ENCODE results near the gene SLC9A8. TPM values are rescaled to one million over a fixed set of nuclear protein-coding genes. Genes with fewer than 3 reads are reported as not detected.

The SLC9A8 gene
- polyA plus RNA-seq, 4 donors: 3.5 to 11.8 (median 6.1) TPM

DNA sequence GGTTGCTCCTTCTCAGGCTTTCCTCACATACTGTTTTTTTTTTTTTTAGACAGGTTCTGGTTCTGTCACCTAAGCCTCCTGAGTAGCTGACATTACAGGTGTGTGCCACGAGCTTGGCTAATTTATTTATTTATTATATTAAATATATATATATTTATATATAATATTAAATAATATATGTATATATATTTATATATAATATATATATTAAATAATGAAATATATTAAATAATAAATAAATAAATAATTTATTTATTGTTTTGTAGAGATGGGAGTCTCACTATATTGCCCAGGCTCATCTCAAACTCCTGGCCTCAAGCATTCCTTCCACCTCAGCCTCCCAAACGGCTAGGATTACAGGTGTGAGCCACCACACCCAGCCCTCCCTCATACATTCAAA lies 28.3 kb upstream of the SLC9A8 start:
- Histone ChIP-seq H3K27ac (ENCODE audit: low read depth in 1 of 3, low read length in 2 of 3) (no peak overlapping the region), H3K4me1 (ENCODE audit: control insufficient read depth in 3 of 3, insufficient read depth in 2 of 3, low read depth in 1 of 3, low read length in 2 of 3) (no peaks in the 10 kb centered on the region), H3K27me3 (ENCODE audit: control insufficient read depth in 3 of 3, insufficient read depth in 3 of 3, low read length in 3 of 3) (no peaks in the 10 kb centered on the region), H3K36me3 (ENCODE audit: control insufficient read depth in 3 of 3, insufficient read depth in 2 of 3, low read depth in 1 of 3, low read length in 3 of 3) (no peaks in the 10 kb centered on the region), H3K9me3 (ENCODE audit: control insufficient read depth in 2 of 2, insufficient read depth in 1 of 2, low read depth in 1 of 2, low read length in 1 of 2) (no peaks in the 10 kb centered on the region), H3K4me3 (ENCODE audit: low read depth in 1 of 3, low read length in 3 of 3) (no peak overlapping the region)
- DNase-seq (no peak), FAIRE-seq (no peak)
- WGBS, 3 donors: 47 to 62% (median 50%) methylated on average over 2 of the region's 2 CpGs

DNA sequence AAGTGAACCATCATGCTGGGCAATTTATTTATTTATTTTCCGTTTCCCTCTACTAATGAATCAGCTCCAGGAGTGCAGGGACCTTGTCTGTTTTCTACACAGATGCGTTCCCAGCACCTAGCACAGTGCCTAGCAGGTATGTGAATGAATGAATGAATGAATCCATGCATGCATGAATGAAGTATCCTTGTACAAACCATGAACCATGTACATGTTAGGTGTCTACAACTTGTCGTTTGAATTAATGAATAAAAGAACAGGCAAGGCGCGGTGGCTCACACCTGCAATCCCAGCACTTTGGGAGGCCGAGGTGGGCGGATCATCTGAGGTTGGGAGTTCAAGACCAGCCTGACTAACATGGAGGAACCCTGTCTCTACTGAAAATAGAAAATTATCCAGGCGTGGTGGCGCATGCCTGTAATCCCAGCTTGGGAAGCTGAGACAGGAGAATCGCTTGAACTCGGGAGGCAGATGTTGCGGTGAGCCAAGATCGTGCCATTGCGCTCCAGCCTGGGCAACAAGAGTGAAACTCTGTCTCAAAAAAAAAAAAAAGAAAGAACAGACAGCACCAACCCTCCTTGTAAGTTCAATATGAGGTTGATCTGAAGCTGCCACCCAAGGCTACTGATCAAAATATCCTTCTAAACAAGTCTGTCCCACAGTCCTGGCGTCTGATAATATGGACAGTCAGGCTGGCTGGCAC lies 27.3 kb upstream of the SLC9A8 start:
- H3K27ac ChIP-seq (ENCODE audit: low read depth in 1 of 3, low read length in 2 of 3): peak overlapping the region in 1 of 3 donors; percentile 25

DNA sequence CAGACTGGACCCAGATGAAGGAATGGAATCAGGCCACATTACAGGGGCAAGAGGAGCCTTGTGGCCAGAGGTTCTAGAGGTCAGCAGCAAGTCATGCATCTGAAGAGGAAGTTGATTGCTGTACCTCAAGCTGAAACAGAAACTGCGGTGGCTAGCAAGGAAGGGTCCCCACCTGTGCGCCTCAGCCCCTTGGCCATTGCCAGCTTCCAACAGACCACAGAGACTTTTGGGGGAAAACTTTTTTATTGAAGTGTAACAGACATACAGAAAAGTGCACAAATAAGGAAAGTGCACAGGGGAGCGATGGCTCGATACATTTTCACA lies 26.8 kb upstream of the SLC9A8 start:
- FAIRE-seq (no peak), DNase-seq (no peak)
- Histone ChIP-seq H3K4me3 (ENCODE audit: low read depth in 1 of 3, low read length in 3 of 3) (no peak overlapping the region), H3K9me3 (ENCODE audit: control insufficient read depth in 2 of 2, insufficient read depth in 1 of 2, low read depth in 1 of 2, low read length in 1 of 2) (no peaks in the 10 kb centered on the region), H3K4me1 (ENCODE audit: control insufficient read depth in 3 of 3, insufficient read depth in 2 of 3, low read depth in 1 of 3, low read length in 2 of 3) (peaks cover 0 to 11% (median 3%) of the 10 kb centered on the region in 3 donors), H3K27me3 (ENCODE audit: control insufficient read depth in 3 of 3, insufficient read depth in 3 of 3, low read length in 3 of 3) (no peaks in the 10 kb centered on the region), H3K27ac (ENCODE audit: low read depth in 1 of 3, low read length in 2 of 3) (peak overlapping the region in 1 of 3 donors; percentile 25), H3K36me3 (ENCODE audit: control insufficient read depth in 3 of 3, insufficient read depth in 2 of 3, low read depth in 1 of 3, low read length in 3 of 3) (no peaks in the 10 kb centered on the region)
- 69 to 91% (median 87%) methylated on average over 4 of the region's 4 CpGs for WGBS, 3 donors

More for the DNA sequence above, 27.3 kb upstream of the SLC9A8 start:
- no peak for DNase-seq
- Histone ChIP-seq H3K4me3 (ENCODE audit: low read depth in 1 of 3, low read length in 3 of 3) (no peak overlapping the region), H3K9me3 (ENCODE audit: control insufficient read depth in 2 of 2, insufficient read depth in 1 of 2, low read depth in 1 of 2, low read length in 1 of 2) (no peaks in the 10 kb centered on the region), H3K36me3 (ENCODE audit: control insufficient read depth in 3 of 3, insufficient read depth in 2 of 3, low read depth in 1 of 3, low read length in 3 of 3) (no peaks in the 10 kb centered on the region), H3K4me1 (ENCODE audit: control insufficient read depth in 3 of 3, insufficient read depth in 2 of 3, low read depth in 1 of 3, low read length in 2 of 3) (peaks cover 0 to 8% (median 3%) of the 10 kb centered on the region in 3 donors), H3K27me3 (ENCODE audit: control insufficient read depth in 3 of 3, insufficient read depth in 3 of 3, low read length in 3 of 3) (no peaks in the 10 kb centered on the region)
- no peak for FAIRE-seq
- 87 to 92% (median 90%) methylated on average over 15 of the region's 15 CpGs for WGBS, 3 donors

DNA sequence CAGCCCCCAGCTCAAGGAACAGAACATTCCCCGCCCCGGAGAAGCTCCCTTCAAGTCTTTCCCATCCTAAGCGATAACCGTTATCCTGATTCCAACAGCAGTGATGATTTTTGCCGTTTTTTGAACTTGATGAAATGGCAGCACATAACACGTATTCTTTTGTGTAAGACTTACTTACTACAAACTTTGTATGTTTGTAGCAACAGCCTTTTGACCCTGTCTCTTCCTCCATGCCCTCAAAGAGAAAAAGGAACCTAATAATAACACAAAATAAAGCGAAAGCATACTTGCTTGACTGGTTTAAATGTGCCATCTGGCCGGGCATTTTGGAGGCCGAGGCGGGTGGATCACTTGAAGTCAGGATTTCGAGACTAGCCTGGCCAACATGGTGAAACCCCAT lies 26.4 kb upstream of the SLC9A8 start:
- FAIRE-seq: no peak
- Histone ChIP-seq H3K4me3 (ENCODE audit: low read depth in 1 of 3, low read length in 3 of 3) (no peak overlapping the region), H3K27me3 (ENCODE audit: control insufficient read depth in 3 of 3, insufficient read depth in 3 of 3, low read length in 3 of 3) (no peaks in the 10 kb centered on the region), H3K9me3 (ENCODE audit: control insufficient read depth in 2 of 2, insufficient read depth in 1 of 2, low read depth in 1 of 2, low read length in 1 of 2) (no peaks in the 10 kb centered on the region), H3K4me1 (ENCODE audit: control insufficient read depth in 3 of 3, insufficient read depth in 2 of 3, low read depth in 1 of 3, low read length in 2 of 3) (peaks cover 0 to 11% (median 3%) of the 10 kb centered on the region in 3 donors), H3K27ac (ENCODE audit: low read depth in 1 of 3, low read length in 2 of 3) (peak overlapping the region in 1 of 3 donors; percentile 25), H3K36me3 (ENCODE audit: control insufficient read depth in 3 of 3, insufficient read depth in 2 of 3, low read depth in 1 of 3, low read length in 3 of 3) (no peaks in the 10 kb centered on the region)
- 68 to 75% (median 69%) methylated on average over 9 to 11 of the region's 11 CpGs for WGBS, 3 donors
- no peak for DNase-seq

DNA sequence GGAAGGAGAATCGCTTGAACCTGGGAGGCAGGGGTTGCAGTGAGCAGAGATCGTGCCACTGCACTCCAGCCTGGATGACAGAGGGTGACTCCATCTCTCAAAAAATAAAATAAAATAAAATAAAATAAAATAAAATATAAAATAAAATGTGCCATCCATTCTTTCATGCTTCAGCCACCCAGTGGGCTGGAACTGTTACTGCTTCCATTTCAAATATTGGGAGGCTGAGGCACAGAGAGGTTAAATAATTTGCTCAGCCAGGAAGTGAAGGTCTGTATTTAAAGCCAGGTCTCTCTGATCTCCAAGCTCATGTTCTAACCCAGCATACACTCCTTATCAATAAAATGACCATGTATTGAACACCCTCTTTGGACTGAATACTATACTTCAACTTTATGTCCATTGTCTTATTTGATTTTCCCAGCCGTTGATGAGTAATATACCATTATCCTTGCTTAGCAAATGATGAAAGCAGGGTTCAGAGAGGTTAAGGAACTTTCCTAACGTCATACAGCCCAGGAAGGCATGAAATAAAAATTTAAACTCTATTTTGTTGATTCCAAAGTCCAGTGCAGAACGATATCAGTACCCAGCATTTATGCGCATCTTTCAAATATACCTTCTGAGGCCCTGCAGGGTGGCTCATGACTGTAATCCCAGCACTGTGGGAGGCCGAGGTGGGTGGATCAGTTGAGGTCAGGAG lies 25.8 kb upstream of the SLC9A8 start:
- H3K4me1 ChIP-seq (ENCODE audit: control insufficient read depth in 3 of 3, insufficient read depth in 2 of 3, low read depth in 1 of 3, low read length in 2 of 3): peaks cover 0 to 11% (median 3%) of the 10 kb centered on the region in 3 donors
- H3K27me3 ChIP-seq (ENCODE audit: control insufficient read depth in 3 of 3, insufficient read depth in 3 of 3, low read length in 3 of 3): no peaks in the 10 kb centered on the region
- DNase-seq (no peak), FAIRE-seq (no peak)
- 44 to 68% (median 61%) methylated on average over 7 of the region's 7 CpGs for WGBS, 3 donors
- H3K4me3 ChIP-seq (ENCODE audit: low read depth in 1 of 3, low read length in 3 of 3): no peak overlapping the region
- no peaks in the 10 kb centered on the region for H3K36me3 ChIP-seq (ENCODE audit: control insufficient read depth in 3 of 3, insufficient read depth in 2 of 3, low read depth in 1 of 3, low read length in 3 of 3)
- H3K9me3 ChIP-seq (ENCODE audit: control insufficient read depth in 2 of 2, insufficient read depth in 1 of 2, low read depth in 1 of 2, low read length in 1 of 2): no peaks in the 10 kb centered on the region
- H3K27ac ChIP-seq (ENCODE audit: low read depth in 1 of 3, low read length in 2 of 3): peak overlapping the region in 1 of 3 donors; percentile 40

DNA sequence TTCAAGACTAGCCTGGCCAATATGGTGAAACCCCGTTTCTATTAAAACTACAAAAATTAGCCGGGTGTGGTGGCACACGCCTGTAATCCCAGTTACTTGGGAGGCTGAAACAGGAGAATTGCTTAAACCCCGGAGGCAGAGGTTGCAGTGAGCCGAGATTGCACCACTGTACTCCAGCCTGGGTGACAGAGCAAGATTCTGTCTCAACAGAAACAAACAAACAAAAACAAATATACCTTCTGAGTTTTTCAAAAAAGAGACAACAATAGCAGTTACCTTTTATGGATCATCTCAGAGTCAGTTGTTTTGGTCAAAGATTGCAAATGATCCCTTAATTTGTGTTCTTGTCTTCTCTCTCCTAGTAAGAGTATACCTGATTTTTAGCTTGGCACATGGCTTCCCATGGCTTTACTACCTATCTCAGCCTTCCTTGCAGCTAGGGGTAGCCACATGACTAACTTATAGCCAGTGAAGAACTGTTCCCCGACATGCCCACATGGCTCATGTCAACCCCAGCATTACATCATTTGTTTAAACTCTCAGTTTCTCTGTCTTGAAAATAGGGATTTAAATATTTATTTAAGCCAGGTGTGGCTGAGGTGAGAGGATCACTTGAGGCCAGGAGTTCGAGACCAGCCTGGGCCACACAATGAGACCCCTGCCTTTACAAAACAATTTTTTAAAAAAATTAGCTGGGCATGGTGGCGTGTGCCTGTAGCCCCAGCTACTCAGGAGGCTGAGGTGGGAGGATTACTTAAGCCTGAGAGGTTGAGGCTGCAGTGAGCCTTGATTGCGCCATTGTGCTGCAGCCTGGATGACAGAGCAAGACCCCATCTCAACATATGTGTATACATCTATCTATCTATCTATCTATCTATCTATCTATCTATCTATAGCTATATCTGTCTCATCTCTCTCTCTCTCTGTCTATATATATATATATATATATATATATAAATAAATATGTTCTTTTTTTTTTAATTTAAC lies 25.0 kb upstream of the SLC9A8 start:
- no peak for FAIRE-seq
- Histone ChIP-seq H3K36me3 (ENCODE audit: control insufficient read depth in 3 of 3, insufficient read depth in 2 of 3, low read depth in 1 of 3, low read length in 3 of 3) (no peaks in the 10 kb centered on the region), H3K27ac (ENCODE audit: low read depth in 1 of 3, low read length in 2 of 3) (peak overlapping the region in 1 of 3 donors; percentile 40), H3K27me3 (ENCODE audit: control insufficient read depth in 3 of 3, insufficient read depth in 3 of 3, low read length in 3 of 3) (no peaks in the 10 kb centered on the region), H3K4me3 (ENCODE audit: low read depth in 1 of 3, low read length in 3 of 3) (no peak overlapping the region), H3K4me1 (ENCODE audit: control insufficient read depth in 3 of 3, insufficient read depth in 2 of 3, low read depth in 1 of 3, low read length in 2 of 3) (peaks cover 0 to 11% (median 3%) of the 10 kb centered on the region in 3 donors), H3K9me3 (ENCODE audit: control insufficient read depth in 2 of 2, insufficient read depth in 1 of 2, low read depth in 1 of 2, low read length in 1 of 2) (no peaks in the 10 kb centered on the region)
- 88 to 92% (median 89%) methylated on average over 9 of the region's 9 CpGs for WGBS, 3 donors
- no peak for DNase-seq

DNA sequence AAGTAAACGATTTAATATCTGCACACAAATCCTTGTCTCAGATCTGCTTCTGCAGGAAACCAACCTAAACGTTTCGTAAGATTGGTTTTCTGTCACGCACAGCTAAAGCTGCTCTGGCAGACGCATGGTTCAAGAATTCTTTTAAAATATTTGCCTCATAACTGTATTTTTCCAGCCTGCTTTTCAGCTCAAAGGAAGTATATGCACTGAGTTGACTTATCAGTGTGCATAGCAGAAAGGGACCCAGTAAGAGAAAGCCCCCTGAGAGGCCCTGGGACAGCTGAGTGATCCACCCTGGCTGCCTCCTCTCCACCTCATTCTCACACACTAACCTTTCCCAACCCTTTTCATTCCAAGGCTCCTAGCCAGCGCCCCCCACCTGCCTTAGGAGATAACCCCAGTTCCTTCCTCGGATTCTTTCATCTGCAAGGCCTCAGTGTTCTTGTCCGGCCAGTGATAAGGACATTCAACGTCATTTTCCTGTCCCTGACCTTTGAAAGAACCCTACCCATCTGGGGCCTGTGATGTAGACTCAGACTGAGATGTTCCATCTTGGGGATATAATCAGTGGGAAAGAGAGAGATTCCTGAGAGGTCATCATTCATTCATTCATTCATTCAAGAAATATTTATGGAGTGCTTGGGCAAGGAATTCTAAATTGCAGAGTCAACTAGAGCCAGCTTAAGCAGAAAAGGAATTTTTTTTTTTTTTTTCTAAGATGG lies 22.4 kb upstream of the SLC9A8 start:
- no peaks in the 10 kb centered on the region for H3K27me3 ChIP-seq (ENCODE audit: control insufficient read depth in 3 of 3, insufficient read depth in 3 of 3, low read length in 3 of 3)
- H3K27ac ChIP-seq (ENCODE audit: low read depth in 1 of 3, low read length in 2 of 3): peak overlapping the region in 2 of 3 donors; percentile 53 to 56
- no peaks in the 10 kb centered on the region for H3K9me3 ChIP-seq (ENCODE audit: control insufficient read depth in 2 of 2, insufficient read depth in 1 of 2, low read depth in 1 of 2, low read length in 1 of 2)
- H3K4me1 ChIP-seq (ENCODE audit: control insufficient read depth in 3 of 3, insufficient read depth in 2 of 3, low read depth in 1 of 3, low read length in 2 of 3): peaks cover 3 to 24% (median 10%) of the 10 kb centered on the region in 3 donors
- H3K4me3 ChIP-seq (ENCODE audit: low read depth in 1 of 3, low read length in 3 of 3): no peak overlapping the region
- DNase-seq (peak; percentile 52 to 74), FAIRE-seq (no peak)
- 39 to 43% (median 43%) methylated on average over 9 of the region's 9 CpGs for WGBS, 3 donors
- no peaks in the 10 kb centered on the region for H3K36me3 ChIP-seq (ENCODE audit: control insufficient read depth in 3 of 3, insufficient read depth in 2 of 3, low read depth in 1 of 3, low read length in 3 of 3)
